C4-2B (cell line): Measurements from ENCODE around the gene SLITRK3.

Source experiments
- ZFX ChIP-seq: fragments of 450-650 bp; IDR thresholded peaks from 2 replicates; pipeline ENCODE4 v1.6.1; 2017
- TF ChIP-seq, protein P1 (sequence below): fragments of 450-650 bp; conservative IDR thresholded peaks from 2 replicates; pipeline ENCODE4 v1.5.1; 2017; ENCODE audit warnings: mild to moderate bottlenecking

DNA sequence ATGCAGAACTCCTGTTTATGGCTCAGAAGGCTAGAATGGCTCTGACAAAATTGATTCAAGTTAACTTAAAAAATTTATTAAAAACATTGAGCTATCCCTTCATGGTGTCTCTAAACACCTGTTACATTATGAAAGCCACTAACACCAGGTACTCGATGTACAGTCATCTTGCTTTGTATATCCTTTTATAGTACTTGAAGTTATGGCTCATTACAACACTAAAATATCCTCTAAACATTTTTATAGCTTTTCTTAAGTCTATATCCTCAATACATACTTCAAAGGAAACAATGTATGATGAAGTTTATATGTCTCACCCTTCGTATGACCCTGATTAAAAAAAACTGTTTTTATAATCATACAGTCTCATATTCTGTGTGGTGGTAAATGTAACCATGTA is 38.2 kb downstream of the SLITRK3 start:
- TF ChIP-seq, protein P1, sequence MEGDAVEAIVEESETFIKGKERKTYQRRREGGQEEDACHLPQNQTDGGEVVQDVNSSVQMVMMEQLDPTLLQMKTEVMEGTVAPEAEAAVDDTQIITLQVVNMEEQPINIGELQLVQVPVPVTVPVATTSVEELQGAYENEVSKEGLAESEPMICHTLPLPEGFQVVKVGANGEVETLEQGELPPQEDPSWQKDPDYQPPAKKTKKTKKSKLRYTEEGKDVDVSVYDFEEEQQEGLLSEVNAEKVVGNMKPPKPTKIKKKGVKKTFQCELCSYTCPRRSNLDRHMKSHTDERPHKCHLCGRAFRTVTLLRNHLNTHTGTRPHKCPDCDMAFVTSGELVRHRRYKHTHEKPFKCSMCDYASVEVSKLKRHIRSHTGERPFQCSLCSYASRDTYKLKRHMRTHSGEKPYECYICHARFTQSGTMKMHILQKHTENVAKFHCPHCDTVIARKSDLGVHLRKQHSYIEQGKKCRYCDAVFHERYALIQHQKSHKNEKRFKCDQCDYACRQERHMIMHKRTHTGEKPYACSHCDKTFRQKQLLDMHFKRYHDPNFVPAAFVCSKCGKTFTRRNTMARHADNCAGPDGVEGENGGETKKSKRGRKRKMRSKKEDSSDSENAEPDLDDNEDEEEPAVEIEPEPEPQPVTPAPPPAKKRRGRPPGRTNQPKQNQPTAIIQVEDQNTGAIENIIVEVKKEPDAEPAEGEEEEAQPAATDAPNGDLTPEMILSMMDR, result no peak
- no peak for TF ChIP-seq ZFX
